ENCODE data around the gene SAFB2.
"Not testable (repeated sequence)": the region's sequence is repeated elsewhere in the genome, so short reads cannot be mapped to it uniquely, and the experiment has no call there.

The SAFB2 gene

DNA sequence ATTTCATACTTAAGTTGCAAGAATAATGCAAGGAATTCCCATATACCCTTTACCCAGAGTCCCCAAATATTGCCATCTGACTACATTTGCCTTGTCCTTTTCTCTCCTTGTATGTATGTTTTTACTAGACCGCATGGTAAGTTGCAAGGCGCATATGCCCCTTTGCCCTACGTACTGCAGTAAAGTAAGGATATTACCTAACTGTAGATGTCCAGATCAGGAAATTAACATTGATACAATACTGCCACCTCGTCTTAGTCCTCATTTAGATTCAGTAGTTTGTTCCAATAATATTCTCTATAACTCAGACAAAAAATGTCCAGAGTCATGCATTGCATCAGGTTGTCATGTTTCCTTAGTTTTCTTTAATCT is 9.7 kb upstream of the SAFB2 start:
- no peak for DNase-seq (ENCODE audit: low read depth)

DNA sequence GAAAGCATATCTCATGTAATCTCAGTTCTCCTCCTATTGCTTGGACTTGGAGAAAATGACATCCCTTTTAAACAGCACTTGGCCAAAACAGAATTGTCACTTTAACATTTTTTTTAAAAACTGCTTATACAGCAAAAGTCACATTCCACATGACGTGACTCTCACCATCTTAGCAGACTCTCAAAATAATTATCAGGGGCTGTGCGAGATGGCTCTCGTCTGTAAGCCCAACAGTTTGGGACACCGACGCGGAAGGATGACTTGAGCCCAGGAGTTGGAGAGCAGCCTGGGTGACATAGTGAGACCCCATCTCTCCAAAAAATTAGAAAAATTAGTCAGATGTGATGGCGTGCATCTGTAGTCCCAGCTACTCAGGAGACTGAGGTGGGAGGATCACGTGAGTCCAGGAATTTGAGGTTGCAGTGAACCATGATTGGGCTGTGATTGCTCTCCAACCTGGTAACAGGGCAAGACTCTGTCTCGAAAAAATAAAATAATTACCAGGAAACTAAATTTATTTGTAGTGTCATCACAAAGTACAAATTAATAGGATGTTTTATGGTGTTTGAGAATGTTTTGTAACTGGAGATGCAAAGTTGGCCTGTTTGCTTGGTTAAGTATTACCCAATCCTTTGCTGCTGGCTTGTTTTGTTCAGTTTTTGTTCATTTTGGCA is 9.1 kb upstream of the SAFB2 start:
- no peak for DNase-seq (ENCODE audit: low read depth)

DNA sequence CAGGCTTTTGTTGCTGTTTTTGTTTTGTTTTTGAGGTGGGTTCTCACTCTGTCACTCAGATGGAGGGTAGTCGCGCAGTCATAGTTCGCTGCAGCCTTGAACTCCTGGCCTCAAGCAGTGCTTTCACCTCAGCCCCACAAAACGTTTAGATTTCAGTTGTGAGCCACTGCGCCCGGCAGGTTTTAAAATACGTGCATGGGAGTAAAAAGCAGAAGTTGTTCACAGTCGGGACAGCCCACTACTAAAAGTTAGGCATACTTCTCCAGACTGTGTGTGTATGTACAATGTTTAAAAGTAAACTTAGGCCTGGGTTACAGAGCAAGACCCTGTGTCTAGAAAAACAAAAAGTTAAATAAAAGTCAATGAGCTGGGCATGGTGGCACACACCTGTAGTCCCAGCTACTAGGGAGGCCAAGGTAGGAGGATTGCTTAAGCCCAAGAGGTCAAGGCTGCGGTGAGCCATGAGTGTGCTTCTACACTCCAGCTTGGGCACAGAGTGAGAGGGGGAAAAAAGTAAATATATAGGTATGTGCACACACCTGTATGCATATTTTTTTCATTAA is 6.4 kb upstream of the SAFB2 start:
- no peak for DNase-seq (ENCODE audit: low read depth)

DNA sequence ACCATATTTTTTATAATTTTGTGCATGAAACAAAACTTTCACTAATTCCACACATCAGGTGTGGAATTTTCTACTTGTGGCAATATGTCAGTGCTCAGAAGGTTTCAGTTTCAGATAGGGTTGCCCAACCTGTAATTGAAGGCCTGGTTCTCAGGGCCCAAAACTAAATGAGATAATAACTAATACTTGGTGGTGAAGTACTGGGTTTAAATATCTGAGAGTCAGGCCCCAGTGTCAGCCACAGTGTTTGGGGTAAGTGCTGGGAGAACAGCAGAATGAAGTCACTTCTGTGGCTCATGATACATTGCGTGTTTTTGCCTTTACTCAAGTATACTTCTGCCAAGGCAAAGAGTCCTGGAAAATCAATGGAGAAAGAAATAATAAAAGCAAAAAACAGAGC is 5.9 kb upstream of the SAFB2 start:
- DNase-seq (ENCODE audit: low read depth): no peak

DNA sequence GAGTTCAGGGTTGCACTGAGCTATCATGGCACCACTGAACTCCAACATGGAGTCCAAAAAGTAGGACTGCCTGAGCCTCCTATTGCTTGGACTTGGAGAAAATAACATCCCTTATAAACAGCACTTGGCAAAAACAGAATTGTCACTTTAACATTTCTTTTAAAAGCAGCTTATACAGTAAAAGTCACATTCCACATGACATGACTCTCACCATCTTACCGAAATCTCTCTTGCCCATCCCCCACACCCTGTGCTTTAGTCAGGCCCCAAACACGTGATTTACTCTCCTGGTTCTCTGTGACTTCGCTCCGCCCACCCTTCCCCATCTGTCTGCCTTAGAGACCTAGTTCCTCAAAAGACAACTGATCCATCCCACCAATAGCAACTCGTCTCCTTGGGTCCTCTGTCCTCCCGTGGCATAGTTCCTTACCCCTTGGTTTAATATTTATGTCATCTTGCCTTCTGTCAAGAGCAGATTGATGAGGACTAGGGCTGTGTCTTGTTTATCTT is 4.9 kb upstream of the SAFB2 start:
- DNase-seq (ENCODE audit: low read depth): no peak

DNA sequence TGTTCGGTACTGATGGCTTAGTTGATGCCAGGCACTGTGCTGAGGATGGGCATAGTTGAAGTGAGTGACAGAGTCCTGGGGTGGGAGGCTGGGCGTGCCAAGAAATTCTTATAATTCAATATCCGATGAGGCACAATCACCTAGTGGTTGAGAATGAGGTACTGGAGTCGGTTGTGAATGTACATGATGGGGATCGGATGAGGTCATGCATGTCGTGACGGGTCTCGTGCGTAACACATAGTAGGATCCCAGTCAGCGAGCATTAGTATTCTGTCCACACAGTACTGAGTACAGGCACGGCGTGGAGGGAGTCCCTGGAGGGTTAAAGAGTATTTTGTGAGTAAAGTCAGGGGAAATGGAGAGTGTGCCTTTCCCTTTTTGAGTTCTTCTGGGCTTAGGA is 3.1 kb upstream of the SAFB2 start:
- no peak for DNase-seq (ENCODE audit: low read depth)

DNA sequence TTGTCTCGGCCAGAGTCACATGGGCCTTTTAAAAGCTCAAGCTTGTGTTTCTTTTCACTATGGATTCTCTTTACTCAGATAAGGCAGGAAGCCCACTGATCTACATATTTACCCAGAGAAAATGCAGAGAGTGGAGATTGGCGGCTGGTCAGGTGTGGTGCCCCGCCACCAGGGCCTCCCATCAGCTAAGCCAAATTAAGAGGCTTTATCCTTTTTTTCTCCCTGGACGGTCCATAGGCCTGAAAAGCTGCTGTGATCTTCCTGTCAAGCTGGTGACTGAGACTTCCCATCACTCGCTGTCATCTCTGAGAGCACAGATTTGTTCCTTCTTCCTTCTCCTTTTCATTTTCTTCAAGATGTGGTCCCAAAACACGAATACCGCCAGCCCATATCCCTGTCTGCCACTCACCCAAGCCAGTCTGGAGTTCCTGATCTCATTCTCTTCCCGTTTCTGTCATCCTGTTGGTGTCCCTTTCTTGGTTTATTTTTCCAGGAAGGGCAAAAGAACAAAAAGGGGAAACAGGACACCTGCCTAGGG is 2.2 kb upstream of the SAFB2 start:
- no peak for DNase-seq (ENCODE audit: low read depth)

DNA sequence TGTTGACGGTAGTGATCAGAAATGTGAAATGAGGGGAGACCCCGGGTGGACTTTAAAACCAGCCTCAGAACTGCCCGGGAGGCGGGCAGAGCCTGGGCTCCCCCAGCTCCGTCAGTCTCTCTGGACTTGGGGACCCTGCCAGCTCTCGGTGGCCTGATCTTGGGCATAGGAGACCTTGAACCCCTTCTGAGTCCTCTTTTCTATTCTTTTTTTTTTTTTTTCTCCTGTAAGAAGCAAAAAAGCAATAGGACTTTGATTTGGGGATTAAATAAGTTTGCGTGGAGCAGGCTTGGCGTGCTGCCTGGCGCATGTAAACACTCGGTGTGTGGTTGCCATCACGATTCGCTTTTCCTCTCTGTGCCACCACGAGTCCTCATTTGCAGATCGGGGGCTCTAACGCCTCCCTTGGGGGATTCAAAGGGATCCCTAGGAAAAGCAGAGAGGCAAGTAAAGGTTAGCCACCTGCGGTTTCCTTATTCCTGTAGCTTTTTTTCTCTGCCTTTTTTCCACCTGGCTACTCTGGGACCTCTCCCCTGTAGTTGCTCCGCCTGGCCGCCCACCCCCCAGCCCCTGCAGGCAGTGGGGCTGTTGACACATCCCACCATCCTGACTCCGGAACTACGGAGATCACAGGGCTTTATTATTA is 1.6 kb upstream of the SAFB2 start:
- no peak for DNase-seq (ENCODE audit: low read depth)

DNA sequence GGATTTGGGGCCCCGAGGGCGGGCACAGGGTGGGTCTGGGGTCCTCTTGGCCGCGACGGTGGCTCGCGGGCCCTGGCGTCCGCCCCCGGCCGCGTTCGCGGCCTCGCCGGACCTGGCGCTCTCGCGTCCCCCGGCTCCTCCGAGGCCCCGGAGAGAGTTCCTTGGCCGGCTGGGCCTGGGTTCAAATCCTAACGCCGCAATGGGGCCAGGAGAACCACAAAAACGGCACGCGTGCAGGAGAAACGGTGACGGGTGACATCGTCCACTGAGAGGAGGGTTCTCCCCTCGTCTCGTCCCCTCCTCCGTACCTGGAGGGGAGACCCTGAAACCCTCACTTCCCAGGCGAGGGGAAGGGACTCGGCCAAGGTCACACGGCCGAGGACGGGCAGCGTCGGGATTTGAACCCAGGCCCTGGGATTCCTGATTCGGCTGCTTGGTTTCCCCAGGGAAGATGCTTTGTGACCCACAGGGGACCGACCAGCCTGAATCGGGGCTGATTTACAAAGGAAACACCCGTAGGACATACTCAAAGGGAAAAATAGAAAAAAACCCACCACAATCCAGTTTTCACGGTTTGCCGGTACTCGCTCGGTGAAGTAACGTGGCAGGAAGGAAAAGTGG is 931 bp upstream of the SAFB2 start:
- DNase-seq (ENCODE audit: low read depth): no peak

DNA sequence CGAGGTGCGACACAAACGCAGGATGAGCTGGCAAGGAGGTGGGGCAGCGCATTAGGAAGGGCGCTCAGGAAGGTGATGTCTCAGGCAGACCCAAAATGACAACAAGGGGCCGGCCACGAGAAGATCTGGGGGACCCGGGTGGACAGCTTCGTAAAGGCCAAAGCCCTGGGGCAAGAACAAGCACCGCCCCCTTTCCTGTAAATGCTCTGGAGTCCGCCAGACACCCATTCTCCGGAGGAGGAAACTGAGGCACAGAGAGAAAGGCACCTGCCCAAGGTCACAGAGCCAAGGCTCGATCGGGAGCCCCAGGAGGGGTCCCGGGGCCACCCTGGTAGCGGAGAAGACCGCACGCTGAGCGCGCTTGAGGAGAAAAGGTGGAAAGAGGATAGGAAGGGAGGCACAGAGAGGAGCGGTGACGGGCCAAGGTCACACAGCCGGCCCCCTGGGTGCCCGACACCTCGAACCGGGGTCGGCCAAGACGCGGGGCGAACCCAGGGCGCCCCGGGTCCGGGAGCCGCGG is 571 bp downstream of the SAFB2 start:
- peak; percentile 14 for DNase-seq (ENCODE audit: low read depth)

DNA sequence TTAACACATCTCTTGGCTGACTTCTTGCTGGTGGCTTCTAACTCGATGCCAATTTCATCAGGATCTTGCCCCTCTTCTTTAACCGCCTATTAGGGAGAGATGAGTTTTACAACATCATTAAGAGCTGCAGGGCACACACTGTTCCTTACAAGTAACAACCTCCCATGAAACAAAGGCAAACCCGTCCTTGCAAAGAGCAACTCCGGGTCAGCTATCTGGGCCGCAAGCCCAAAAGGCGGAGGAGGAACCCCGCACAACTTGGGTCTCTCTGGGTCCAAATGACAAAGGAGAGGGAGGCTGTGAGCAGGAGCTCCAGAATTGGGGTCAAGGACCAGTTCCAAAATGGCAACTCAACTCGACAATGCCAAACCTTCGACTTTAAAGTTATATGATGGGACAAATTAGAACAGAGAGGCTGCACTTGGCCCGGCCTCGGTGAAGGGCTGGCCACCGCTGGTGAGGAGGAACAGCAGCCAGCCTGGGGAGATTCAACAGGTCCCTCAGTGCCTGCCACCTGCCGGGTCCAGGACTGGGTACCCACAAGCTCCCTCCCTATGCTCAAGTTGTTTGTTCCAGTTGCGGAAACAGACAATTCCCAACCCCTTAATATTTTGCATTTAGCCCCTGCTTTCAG is 1.1 kb downstream of the SAFB2 start:
- DNase-seq (ENCODE audit: low read depth): no peak

DNA sequence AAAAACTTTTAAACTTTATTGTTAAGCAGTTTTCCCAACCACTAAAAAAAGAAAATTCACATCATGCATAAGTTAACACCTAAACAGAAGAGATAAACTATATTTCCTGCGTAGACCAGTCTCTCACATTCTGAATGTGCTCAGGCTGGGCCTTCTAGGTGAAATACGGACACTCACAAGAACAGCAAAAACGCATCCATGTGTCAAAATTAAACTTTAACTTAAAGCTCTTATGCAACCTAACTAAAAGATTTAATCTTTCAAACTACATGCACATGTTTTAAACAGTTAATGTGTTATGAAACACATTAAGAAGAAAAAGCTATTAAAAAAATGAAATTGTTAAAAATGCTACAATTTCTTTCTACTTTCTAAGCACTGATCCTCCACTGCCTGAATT is 2.6 kb downstream of the SAFB2 start:
- DNase-seq (ENCODE audit: low read depth): no peak

DNA sequence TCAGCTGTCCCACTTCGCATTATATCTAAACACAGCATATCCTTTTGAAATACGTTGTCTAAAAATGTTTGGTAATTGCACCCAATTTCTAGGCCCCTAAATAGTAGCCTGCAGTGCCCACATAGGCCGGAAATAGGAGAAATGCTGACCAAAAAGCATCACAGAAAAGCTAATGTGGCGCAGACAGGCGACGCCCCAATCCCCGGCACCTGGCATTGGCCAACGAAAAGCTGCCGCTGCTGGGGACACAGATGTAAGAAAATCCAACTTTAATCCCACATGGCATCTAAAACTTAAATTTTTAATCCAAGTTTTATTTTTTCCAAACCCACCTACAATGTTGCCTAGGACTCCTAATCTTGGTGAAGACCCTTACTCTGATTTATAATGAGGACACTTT is 4.0 kb downstream of the SAFB2 start:
- no peak for DNase-seq (ENCODE audit: low read depth)

DNA sequence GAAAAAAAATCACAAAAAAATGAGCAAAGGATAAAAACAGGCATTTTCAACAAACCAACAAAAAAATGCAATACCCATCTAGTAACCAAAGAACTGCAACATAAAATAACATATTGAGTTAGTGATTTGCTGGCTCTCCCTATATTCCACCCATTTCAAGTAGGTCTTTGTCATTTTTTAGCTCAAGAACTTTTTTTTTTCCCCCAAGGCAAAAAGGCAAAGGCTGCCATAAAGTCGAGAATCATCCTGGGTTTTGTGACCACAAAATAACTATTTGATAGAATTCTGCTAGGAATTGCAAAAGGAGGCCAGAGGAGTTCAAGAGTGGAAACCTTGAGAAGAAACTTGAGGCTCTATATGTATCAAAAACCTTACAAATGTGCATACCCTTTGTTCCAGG is 5.5 kb downstream of the SAFB2 start:
- no peak for DNase-seq (ENCODE audit: low read depth)

DNA sequence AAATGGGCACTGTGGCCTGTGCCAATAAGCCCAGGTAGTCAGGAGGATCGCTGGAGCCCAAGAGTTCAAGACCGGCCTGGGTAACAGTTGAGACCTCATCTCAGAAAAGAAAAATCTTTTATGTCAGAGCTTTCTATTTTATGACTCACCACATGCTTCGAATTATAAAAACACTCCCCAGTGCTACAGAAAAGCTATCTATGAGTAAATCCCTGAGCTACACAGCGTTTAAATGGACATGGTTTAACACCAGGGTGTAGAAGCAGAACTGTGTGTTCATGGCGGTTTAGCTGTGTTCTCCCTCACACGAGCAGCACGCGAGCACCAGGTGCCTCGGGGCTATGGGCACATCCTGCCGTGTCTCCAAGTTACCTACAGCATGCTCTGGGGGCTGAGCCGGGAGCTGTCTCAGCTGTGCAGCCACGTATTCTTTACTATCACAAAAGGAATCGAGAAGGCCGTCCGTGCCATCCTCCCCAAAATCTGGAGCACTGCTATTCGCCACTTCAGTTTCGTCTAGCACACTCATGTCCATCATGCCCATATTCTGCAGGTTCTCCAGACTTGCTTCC is 6.7 kb downstream of the SAFB2 start:
- no peak for DNase-seq (ENCODE audit: low read depth)

DNA sequence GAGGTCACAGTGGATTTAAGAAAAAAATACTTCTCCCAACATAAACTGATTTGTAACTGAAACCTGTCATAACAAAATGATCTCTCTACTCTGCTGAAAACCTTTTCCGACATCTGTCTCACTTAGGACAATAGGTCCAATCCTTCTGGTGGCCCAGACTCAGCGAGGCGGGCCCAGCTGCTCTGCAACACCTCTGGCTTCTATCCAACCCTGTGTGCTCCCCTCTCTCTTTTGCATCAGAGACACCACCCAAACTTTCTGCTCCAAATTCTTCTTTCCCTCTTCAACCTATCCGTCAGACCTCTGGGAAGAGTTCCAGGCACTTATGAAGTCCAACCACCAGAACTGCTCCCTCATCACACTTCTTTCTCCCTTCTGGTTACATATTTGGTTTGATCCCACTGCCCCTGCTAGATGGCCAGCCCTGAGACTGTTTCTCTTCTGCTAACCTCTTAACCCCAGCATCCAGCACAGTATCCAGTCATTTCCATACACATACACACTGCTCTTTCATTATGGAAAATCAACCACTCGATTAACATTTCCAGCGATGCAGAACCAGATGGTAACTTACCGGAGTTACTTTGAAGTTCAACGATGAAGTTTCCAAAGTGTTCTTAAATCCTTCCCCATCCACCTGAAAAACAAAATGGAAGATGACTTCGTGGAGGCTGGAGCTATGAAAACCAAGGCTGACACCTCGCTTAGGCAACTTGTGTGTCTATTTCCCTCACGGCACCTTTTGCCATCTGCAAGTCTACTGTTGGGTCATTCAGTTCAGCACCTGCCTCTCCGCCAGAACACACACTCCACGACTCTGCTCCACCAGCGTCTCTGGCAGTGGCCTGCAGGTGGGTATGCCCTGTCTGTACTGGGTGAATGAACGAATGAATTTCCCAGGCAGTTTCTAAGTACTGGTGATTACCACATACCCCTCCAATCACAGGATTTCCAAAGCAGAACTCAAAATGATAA is 9.4 kb downstream of the SAFB2 start:
- no peak for DNase-seq (ENCODE audit: low read depth)

DNA sequence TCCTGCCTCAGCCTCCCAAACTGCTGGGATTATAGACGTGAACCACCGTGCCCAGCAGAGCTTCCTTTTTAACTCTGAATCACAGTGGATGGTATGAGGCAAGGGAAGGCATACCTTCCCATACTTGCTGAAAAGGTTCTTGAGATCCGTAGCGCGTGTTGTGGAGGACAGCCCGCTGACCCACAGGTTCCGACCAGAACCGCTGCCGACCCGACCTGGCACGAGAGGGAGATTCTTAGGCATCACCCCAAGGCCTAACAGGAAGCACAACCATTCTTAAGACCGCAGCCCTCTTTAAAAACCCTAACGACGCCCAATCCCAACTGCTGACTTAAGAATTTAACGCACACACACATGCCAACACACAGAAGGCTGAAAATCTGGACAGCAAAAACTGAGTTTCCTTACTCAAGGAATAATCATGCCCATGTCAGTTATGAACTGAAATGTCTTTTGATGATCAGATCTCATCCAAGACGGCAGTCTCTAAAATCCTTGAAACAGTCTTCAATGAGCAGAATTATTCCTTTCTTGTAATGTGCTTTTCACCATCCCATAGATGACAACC is 12.6 kb downstream of the SAFB2 start:
- no peak for DNase-seq (ENCODE audit: low read depth)

DNA sequence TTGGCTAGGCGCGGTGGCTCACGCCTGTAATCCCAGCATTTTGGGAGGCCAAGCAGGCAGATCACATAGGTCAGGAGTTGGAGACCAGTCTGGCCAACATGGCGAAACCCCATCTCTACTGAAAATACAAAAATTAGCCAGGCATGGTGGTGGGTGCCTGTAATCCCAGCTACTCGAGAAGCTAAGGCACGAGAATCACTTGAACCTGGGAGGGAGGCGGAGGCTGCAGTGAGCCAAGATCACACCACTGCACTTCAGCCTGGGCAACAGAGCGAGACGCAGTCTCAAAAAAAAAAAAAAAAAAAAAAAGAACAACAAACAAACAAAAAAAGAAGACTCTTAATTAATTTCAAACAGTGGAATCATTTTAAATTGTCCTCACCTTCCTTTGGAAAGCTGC is 13.8 kb downstream of the SAFB2 start:
- not testable (repeated sequence) for DNase-seq (ENCODE audit: low read depth)

DNA sequence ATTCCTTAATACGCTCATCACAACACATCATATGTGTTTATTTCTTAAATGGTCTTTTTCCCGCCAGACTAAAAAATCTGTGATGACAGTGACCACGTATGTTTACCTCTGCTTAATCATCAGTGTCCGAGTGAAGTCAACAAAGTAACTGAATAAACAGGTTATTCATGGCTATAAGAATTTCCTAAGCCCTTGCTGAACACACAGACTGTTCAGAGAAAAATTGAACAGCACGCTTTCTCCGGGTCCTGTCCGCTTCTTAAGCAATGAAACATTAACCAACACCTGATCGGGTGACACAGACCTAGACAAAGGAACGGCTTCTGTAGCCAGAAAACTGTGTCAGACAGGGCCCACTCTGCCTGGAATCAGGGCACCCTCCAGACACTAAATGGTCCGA is 14.3 kb downstream of the SAFB2 start:
- DNase-seq (ENCODE audit: low read depth): no peak
